GM12874 (cell line): ENCODE measurements around the gene MTMR3.

Source experiments
- CTCF ChIP-seq: IDR thresholded peaks from 2 replicates; pipeline ENCODE4 v1.5.1; 2011; ENCODE audit warnings: low read depth, mild to moderate bottlenecking, control low read depth, low read length, moderate library complexity; ENCODE audit not compliant: insufficient read depth

The MTMR3 gene

GRCh38 chr22:29860006-29860766 lies 22.8 kb upstream of the MTMR3 start:
- TF ChIP-seq CTCF = no peak

GRCh38 chr22:29861672-29862297 lies 21.2 kb upstream of the MTMR3 start:
- TF ChIP-seq CTCF = no peak

GRCh38 chr22:29867260-29867659 lies 15.7 kb upstream of the MTMR3 start:
- TF ChIP-seq CTCF = no peak

- no peak for TF ChIP-seq CTCF
These were observed 15.1 kb upstream of the MTMR3 start for GRCh38 chr22:29867851-29868250.

- TF ChIP-seq CTCF = no peak
These were observed 12.4 kb upstream of the MTMR3 start for GRCh38 chr22:29870574-29870973.

GRCh38 chr22:29871684-29872083 lies 11.3 kb upstream of the MTMR3 start:
- no peak for TF ChIP-seq CTCF

- TF ChIP-seq CTCF = no peak
These were observed 10.7 kb upstream of the MTMR3 start for GRCh38 chr22:29872144-29872893.
